Measurements from ENCODE around the gene RANBP17. TPM values are rescaled to one million over a fixed set of nuclear protein-coding genes. Genes with fewer than 3 reads are reported as not detected.

RANBP17 gene
- total RNA-seq, 1 donor from 2014 or later = 22.0 TPM

GRCh38 chr5:171050916-171051315 is 189.1 kb downstream of the RANBP17 start:
- no peak for TF ChIP-seq CTCF (conservative IDR thresholded peaks at IDR 0.05)
- Mint-ChIP-seq H3K9me3 (peaks cover 4% of the 10 kb centered on the region), H3K4me3 (no peak overlapping the region), H3K27me3 (no peaks in the 10 kb centered on the region), H3K36me3 (peaks cover 4% of the 10 kb centered on the region), H3K27ac (no peak overlapping the region), H3K4me1 (ENCODE audit: unreplicated experiment) (no peaks in the 10 kb centered on the region)
- DNase-seq (ENCODE audit: extremely low spot score, unreplicated experiment) = no peak

DNA sequence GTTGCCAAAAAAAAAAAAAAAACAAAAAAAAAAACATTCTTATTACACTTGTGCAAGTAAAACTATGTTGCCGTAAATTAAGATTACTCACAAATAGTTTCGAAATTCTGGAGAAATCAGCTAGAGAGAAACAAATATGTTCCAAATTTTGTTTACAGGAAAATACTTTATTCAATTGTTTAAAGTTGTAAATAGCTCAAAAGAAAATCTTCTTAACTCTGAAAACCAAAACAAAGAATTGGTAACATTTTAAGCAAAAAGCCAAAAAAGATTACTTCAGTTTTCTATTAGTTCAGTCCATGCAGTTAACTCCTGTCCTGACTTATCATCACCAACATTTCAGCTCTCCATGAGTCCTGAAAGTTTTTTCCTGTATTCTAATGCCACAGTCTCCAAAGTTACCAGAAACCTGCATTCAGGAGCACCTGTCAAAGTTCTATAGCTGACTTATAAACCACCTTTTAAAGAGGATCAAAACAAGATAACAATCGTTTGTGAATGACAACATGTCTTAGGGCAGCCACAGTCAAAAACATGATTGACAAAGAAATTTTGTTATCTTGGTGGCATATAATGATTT is 194.1 kb downstream of the RANBP17 start:
- H3K27me3 Mint-ChIP-seq = no peaks in the 10 kb centered on the region
- TF ChIP-seq CTCF (conservative IDR thresholded peaks at IDR 0.05) = no peak
- no peaks in the 10 kb centered on the region for H3K4me1 Mint-ChIP-seq (ENCODE audit: unreplicated experiment)
- peaks cover 10% of the 10 kb centered on the region for H3K9me3 Mint-ChIP-seq
- H3K36me3 Mint-ChIP-seq = peaks cover 4% of the 10 kb centered on the region
- H3K27ac Mint-ChIP-seq = no peak overlapping the region
- no peak overlapping the region for H3K4me3 Mint-ChIP-seq
- DNase-seq (ENCODE audit: extremely low spot score, unreplicated experiment) = no peak

DNA sequence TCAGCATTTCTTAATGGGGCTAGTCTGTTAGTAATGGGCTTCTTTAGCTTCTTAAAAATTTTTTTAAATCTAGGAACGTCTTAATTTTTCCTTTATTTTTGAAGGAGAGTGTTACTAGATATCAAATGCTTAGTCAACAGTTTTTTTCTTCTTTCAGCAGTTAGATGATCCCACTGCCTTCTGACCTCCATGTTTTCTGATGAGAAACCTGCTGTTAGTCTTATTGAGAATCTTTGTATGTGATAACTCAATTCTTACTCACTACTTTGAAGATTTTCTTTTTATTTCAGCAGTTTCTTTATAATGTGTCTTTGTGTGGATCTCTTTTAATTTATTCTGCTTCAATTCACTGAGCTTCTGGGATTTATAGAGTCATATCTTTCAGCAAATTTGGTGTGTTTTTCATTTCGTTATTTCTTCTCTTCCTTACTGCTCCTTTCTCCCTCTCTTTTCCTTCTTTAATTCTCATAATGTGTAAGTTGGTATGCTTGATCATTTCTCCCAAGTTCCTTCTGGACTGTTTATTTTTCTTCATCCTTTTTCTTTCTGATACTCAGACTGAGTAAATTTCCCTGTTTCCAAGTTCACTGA is 205.8 kb downstream of the RANBP17 start:
- no peak for TF ChIP-seq CTCF (conservative IDR thresholded peaks at IDR 0.05)
- peaks cover 5% of the 10 kb centered on the region for H3K9me3 Mint-ChIP-seq
- H3K4me3 Mint-ChIP-seq = no peak overlapping the region
- H3K27me3 Mint-ChIP-seq = no peaks in the 10 kb centered on the region
- H3K27ac Mint-ChIP-seq = no peak overlapping the region
- DNase-seq (ENCODE audit: extremely low spot score, unreplicated experiment) = no peak
- H3K4me1 Mint-ChIP-seq (ENCODE audit: unreplicated experiment) = no peaks in the 10 kb centered on the region
- peaks cover 30% of the 10 kb centered on the region for H3K36me3 Mint-ChIP-seq

- Mint-ChIP-seq H3K9me3 (peaks cover 10% of the 10 kb centered on the region), H3K4me3 (no peak overlapping the region), H3K4me1 (ENCODE audit: unreplicated experiment) (no peaks in the 10 kb centered on the region), H3K27ac (no peak overlapping the region), H3K36me3 (peaks cover 18% of the 10 kb centered on the region), H3K27me3 (no peaks in the 10 kb centered on the region)
- TF ChIP-seq CTCF (conservative IDR thresholded peaks at IDR 0.05) = no peak
- no peak for DNase-seq (ENCODE audit: extremely low spot score, unreplicated experiment)
Observed at GRCh38 chr5:171074747-171075146, 212.9 kb downstream of the RANBP17 start.

GRCh38 chr5:171080186-171080938 is 218.5 kb downstream of the RANBP17 start:
- Mint-ChIP-seq H3K27ac (no peak overlapping the region), H3K9me3 (peaks cover 10% of the 10 kb centered on the region), H3K27me3 (no peaks in the 10 kb centered on the region), H3K4me1 (ENCODE audit: unreplicated experiment) (no peaks in the 10 kb centered on the region), H3K36me3 (peaks cover 13% of the 10 kb centered on the region), H3K4me3 (no peak overlapping the region)
- no peak for TF ChIP-seq CTCF (conservative IDR thresholded peaks at IDR 0.05)
- no peak for DNase-seq (ENCODE audit: extremely low spot score, unreplicated experiment)

All from type B pancreatic cell (in vitro differentiated cells).